Thymus (tissue), 11 donors: Measurements from ENCODE around the gene ERBB2. TPM values are rescaled to one million over a fixed set of nuclear protein-coding genes. Genes with fewer than 3 reads are reported as not detected.

Experiments used
- DNase-seq, 9 donors: peaks; one replicate each; pipeline ENCODE4 v3.0.0-alpha.2; 2013; ENCODE audit warnings: low spot score in 9 of 9, low read depth in 6 of 9, missing footprints in 1 of 9
- H3K27ac ChIP-seq, 2 donors: one replicate each; pipeline ENCODE4 v1.5.1; 2013; ENCODE audit warnings: control low read depth in 1 of 2, low read depth in 1 of 2, low read length in 1 of 2, mild to moderate bottlenecking in 1 of 2, moderate library complexity in 1 of 2
- H3K27me3 ChIP-seq, 2 donors: one replicate each; pipeline ENCODE4 v1.5.1; 2013; ENCODE audit warnings: low read length in 1 of 2; ENCODE audit not compliant: control insufficient read depth in 2 of 2, insufficient read depth in 1 of 2
- H3K36me3 ChIP-seq, 2 donors: one replicate each; pipeline ENCODE4 v1.5.1; 2013; ENCODE audit warnings: low read length in 1 of 2, mild to moderate bottlenecking in 1 of 2, moderate library complexity in 1 of 2; ENCODE audit not compliant: control insufficient read depth in 2 of 2, insufficient read depth in 2 of 2
- H3K4me1 ChIP-seq, 2 donors: one replicate each; pipeline ENCODE4 v1.5.1; 2013; ENCODE audit warnings: low read length in 2 of 2; ENCODE audit not compliant: control insufficient read depth in 2 of 2, insufficient read depth in 2 of 2
- H3K4me3 ChIP-seq, 2 donors: one replicate each; pipeline ENCODE4 v1.5.1; 2013; ENCODE audit warnings: low read length in 2 of 2, control low read depth in 1 of 2, mild to moderate bottlenecking in 1 of 2
- H3K9me3 ChIP-seq, 2 donors: one replicate each; pipeline ENCODE4 v1.5.1; 2013; ENCODE audit warnings: low read length in 1 of 2, mild to moderate bottlenecking in 1 of 2; ENCODE audit not compliant: control insufficient read depth in 2 of 2, insufficient read depth in 1 of 2
- WGBS: extraction: QIAGEN DNeasy Blood & Tissue Kit; methylation state at CpG from one replicate; pipeline ENCODE4 v1.1.7; 2013; 5-methylcytosine and 5-hydroxymethylcytosine counted together
- polyA plus RNA-seq: library from polyadenylated mRNA; stranded (reverse); fragments of 200-250 nt; gene quantifications from one replicate; pipeline ENCODE4 v1.2.3, GENCODE V29; 2013
- total RNA-seq: library from RNA; stranded (reverse); fragments of 120-200 nt; gene quantifications from one replicate; pipeline ENCODE4 v1.2.4, GENCODE V29; 2013
- donor health status: healthy.

The ERBB2 gene
- total and polyA plus RNA-seq, 2 donors = 6.1 to 14.3 TPM

DNA sequence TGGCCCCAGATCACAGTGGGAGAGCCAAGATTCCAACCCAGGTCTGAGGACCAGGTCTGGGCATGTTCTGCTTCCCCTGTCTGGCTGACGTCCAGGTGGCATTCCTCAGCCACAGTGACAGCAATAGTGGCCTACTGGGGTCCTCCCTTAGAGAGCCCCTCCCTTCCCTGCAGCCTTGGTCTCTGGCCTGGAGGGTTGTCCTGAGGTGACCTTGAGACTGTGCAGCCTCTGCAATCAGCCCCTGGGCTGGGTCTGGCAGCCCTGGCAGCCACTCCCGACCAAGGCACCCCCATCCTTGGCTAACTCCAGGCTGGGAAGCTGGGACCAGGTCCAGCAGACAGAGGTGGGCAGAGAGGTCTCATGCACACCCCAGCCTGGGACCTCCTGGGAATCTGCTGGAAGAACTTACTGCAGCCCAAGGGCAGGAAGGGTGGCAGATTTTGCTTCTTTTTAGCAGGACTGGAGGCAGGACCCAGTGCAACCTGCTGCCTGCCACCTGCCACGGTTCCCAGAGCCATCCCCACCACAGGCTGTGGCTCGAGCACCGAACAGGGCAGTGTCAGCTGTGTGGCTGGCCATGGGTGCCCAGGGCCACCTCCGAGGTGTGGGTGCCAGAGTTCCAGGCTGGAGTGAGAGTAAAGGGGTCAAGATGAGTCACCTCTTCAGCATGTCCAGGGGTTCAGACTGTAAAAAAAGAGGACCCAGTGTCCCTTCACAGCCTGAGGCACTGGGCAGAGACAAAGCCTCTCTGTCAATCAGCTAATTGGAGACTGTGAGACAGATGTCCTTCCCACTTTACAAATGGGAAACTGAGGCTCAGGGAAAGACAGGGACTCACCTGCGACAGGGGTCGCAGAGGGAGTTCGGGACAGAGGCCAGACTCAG lies 50.5 kb downstream of the ERBB2 start:
- Histone ChIP-seq H3K27ac (no peak overlapping the region), H3K9me3 (peaks cover 0 to 12% of the 10 kb centered on the region in 2 donors), H3K36me3 (no peaks in the 10 kb centered on the region), H3K4me3 (no peak overlapping the region), H3K4me1 (peaks cover 10 to 34% of the 10 kb centered on the region in 2 donors), H3K27me3 (no peaks in the 10 kb centered on the region)
- DNase-seq = no peak
- WGBS = 90% methylated on average over 9 of the region's 9 CpGs

DNA sequence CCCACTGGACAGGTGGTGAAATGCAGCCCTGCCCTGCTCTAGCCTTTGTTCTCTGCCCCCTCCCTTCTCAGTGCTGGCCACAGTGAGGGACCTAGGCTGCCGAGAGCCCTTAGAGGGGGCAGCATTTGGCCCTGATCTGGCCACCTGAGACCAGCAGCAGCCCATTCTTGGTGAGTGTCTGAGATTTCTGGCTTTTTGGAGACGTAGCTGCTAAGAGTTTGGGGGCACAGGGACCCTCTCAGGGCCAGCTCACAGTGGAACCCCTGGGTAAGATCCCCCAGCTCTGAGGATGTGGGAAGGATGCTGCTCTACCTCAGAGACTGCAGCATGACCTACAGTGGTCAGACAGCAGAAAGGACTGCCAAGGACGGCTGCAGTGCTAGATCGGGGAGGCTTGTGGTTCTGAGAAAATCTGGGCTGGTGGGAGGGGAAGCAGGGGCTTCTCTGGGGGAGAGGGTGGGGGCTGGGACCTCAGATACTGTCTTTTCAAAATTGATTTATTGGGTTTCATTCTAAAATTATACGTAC lies 51.2 kb downstream of the ERBB2 start:
- Histone ChIP-seq H3K9me3 (peaks cover 0 to 15% of the 10 kb centered on the region in 2 donors), H3K4me1 (peaks cover 17 to 41% of the 10 kb centered on the region in 2 donors), H3K27ac (no peak overlapping the region), H3K4me3 (no peak overlapping the region), H3K27me3 (no peaks in the 10 kb centered on the region), H3K36me3 (no peaks in the 10 kb centered on the region)
- DNase-seq = no peak
- 92% methylated on average over 5 of the region's 5 CpGs for WGBS

DNA sequence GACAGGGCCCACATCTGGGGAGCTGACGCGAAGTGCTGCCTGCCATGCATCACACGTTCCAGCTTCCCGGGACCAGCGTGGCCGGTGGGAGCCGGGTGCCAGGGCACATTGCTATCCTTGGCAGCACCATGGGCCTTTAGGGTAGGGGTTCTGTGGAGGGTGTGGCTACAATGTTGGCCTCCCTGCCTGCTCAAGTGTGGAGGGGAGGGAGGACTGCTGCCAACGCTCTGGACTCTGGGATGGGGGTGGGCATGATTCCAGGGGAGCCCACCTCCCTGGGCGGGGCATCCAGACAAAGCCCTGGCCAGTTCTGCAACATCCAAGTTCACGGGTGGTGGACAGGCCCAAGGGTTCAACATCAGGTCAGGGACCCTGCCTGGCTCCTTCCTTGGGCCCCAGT lies 51.8 kb downstream of the ERBB2 start:
- Histone ChIP-seq H3K27ac (no peak overlapping the region), H3K36me3 (no peaks in the 10 kb centered on the region), H3K9me3 (peaks cover 0 to 15% of the 10 kb centered on the region in 2 donors), H3K27me3 (no peaks in the 10 kb centered on the region), H3K4me3 (no peak overlapping the region), H3K4me1 (peaks cover 23 to 47% of the 10 kb centered on the region in 2 donors)
- no peak for DNase-seq
- WGBS = 93% methylated on average over 10 of the region's 10 CpGs

DNA sequence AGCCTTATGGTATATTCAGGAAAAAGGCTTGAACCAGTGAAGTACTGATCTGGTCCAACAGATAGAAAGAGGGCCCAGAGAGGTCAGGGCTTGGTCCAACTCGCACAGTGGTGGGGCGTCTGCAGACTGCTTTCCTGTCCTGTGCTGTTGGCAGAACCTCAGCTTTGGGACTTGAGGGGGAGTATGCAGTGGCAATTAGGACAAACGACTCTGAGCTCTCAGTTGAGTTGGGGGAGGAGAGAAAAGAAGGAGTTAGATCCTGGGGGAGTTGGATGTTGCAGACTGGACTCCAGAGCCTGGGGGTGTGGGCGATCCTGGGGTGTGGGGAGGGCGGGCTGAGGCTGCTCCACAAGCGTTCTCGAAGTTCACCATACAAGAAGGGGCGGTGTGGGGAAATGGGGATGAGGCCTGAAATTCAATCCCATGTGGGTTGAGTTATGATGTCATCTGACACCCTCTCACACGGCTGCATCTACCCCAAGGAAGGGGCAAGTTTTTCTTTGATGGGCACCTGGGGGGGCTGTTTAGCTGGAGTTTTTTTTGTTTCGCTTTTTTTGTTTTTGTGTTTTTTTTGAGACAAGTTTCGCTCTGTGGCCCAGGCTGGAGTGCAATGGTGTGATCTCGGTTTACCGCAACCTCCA lies 52.5 kb downstream of the ERBB2 start:
- Histone ChIP-seq H3K27me3 (no peaks in the 10 kb centered on the region), H3K27ac (no peak overlapping the region), H3K4me3 (no peak overlapping the region), H3K9me3 (peaks cover 0 to 15% of the 10 kb centered on the region in 2 donors), H3K36me3 (no peaks in the 10 kb centered on the region), H3K4me1 (peaks cover 28 to 54% of the 10 kb centered on the region in 2 donors)
- no peak for DNase-seq
- 89% methylated on average over 13 of the region's 13 CpGs for WGBS

DNA sequence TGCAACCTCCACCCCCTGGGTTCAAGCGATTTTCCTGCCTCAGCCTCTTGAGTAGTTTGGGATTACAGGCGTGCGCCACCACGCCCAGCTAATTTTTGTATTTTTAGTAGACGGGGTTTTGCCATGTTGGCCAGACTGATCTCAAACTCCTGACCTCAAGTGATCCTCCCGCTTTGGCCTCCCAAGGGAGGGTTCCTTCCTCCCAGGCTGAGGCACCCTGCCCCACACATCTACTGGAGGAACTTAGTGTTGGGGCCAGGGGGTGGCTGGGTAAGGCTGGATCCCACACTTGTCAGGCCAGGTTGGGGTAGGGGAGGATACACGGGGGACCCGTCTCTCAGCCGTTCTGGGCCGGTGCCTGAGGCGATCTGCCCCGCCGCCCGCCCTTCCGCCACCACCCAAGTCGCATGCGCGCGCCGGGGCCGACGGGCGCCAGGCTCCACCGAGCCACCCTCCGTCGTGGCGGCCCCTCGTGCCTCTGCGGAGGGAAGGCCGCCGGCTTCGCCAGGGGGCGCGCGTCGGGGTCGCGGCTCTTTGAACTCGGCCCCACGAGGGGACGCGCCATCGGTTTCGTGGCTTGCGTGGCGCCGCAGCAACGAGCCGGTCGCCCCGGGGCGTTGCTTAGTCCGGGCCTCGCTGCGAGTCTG lies 53.8 kb downstream of the ERBB2 start:
- peak in 5 of 9 donors; percentile 63 to 89 (median 78) for DNase-seq
- Histone ChIP-seq H3K4me1 (peaks cover 39 to 67% of the 10 kb centered on the region in 2 donors), H3K36me3 (no peaks in the 10 kb centered on the region), H3K4me3 (peak overlapping the region; percentile 66 to 69), H3K9me3 (peaks cover 0 to 15% of the 10 kb centered on the region in 2 donors), H3K27ac (peak overlapping the region; percentile 99 to 100), H3K27me3 (no peaks in the 10 kb centered on the region)
- WGBS = 8% methylated on average over 55 of the region's 55 CpGs

DNA sequence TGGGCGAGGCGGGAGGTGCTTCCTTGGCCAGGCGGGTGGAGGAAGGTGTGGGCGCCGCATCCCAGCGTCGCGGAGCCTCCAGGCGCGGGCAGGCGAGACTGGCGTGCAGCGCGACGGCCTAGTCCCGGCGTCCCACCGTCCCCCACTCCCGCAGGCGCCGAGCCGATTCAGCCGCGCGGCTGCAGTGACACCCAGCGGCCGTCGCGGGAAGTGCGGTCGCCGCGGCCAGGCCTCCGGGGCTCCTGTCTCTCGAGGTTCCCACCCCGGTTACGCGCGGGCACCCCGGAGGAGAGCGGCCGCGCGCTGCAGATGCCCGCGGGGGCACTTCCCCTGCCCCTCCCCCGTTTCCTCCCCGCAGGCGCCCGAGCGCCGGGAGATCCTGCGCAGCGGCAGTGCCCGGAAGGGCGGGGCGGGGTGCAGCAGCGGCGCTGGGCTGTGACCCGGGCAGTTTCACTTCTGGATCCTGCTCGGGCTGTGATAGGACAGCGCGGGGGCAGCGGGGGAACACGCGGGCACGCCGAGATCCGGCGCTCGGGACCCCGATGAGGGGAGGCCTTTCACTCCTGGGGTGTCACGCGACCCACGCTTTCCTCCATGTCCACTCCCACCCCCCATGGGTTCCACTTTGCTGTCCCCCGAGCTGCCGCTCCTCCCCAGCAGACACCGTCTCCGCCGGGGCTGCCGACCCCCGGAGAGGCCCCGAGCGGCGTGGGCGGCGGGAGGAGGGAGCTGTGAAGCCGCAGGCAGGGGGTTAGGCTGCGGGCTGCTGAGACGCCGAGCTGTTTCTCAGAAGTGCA lies 54.5 kb downstream of the ERBB2 start:
- peak overlapping the region; percentile 99 to 100 for H3K27ac ChIP-seq
- H3K4me1 ChIP-seq = peaks cover 45 to 74% of the 10 kb centered on the region in 2 donors
- peak overlapping the region; percentile 66 to 69 for H3K4me3 ChIP-seq
- under 1% methylated on average over 91 of the region's 91 CpGs for WGBS
- peaks cover 0 to 15% of the 10 kb centered on the region in 2 donors for H3K9me3 ChIP-seq
- DNase-seq = peak in 8 of 9 donors; percentile 81 to 98 (median 93)
- no peaks in the 10 kb centered on the region for H3K27me3 ChIP-seq
- H3K36me3 ChIP-seq = peaks cover 0 to 2% of the 10 kb centered on the region in 2 donors

DNA sequence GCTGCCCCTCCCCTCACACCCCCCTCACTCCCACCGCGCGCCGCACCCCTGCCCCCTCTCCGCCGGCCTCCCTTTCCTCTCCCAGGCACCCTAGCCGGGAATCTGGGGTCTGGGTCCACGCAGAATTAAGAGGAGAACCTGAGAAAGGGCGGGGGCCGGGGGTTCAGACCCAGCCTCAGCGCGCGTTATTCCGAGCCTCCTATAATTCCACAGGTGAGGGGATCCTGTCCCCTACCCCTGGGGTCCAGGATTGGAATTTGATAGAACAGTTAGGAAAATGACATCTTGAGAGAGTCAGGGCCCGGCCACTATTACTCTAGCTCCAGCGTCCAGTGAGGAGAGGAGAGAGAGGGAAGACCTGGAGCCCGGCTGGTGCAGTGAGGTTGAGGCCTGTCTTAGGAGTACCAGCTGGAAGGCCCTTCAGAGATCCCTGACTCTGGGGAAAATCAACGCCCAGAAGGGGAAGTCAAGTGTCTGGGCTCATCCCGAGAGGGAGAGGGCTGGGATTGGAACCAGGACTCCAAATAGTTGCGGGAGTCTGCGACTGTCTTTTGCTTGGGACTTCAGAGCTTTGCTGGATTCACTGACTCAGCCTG lies 55.2 kb downstream of the ERBB2 start:
- 38% methylated on average over 21 of the region's 21 CpGs for WGBS
- Histone ChIP-seq H3K9me3 (peaks cover 0 to 11% of the 10 kb centered on the region in 2 donors), H3K36me3 (peaks cover 0 to 2% of the 10 kb centered on the region in 2 donors), H3K4me1 (peaks cover 47 to 77% of the 10 kb centered on the region in 2 donors), H3K27me3 (no peaks in the 10 kb centered on the region), H3K27ac (peak overlapping the region; percentile 99 to 100), H3K4me3 (peak overlapping the region; percentile 66 to 69)
- peak in 1 of 9 donors; percentile 81 for DNase-seq
